ENCODE data around the gene SH3GL2.
"Not testable (repeated sequence)": the region's sequence is repeated elsewhere in the genome, so short reads cannot be mapped to it uniquely, and the experiment has no call there.

- TF ChIP-seq CTCF (IDR thresholded peaks at IDR 0.05); EZH2 (IDR thresholded peaks at IDR 0.05; ENCODE audit: borderline replicate concordance, insufficient read depth, low read depth, low read length, poor library complexity, severe bottlenecking): not testable (repeated sequence)
Measured at GRCh38 chr9:17765131-17765530, 186.3 kb downstream of the SH3GL2 start.
